IMR-90 (cell line): ENCODE measurements around the gene ENDOV. TPM values are rescaled to one million over a fixed set of nuclear protein-coding genes. Genes with fewer than 3 reads are reported as not detected.
A peak's percentile ranks its signal among the peaks of the same experiment; 100 is the strongest.

ENCODE experiments used
- ATAC-seq: fragments of 200-7000 bp; cut with Tn5 transposase; 2 replicates; pipeline ENCODE4 v1.9.1; 2020; ENCODE audit warnings: low read depth, mild to moderate bottlenecking, moderate library complexity
- BruUV-seq: library from RNA; stranded (reverse); fragments of 400-500 nt; replicated peaks from 2 replicates; lab custom pipeline; 2021; lab: Mats Ljungman, UMichigan
- CTCF ChIA-PET: fragments of 300-600 bp; formaldehyde crosslinking; extraction: SDS; loops from one replicate; lab custom pipeline; 2021; ENCODE audit warnings: antibody characterized with exemption; lab: Yijun Ruan, JAX
- POLR2A ChIA-PET: fragments of 300-600 bp; sonication (Branson Sonifier 250); formaldehyde crosslinking; loops from one replicate; lab custom pipeline; 2022; ENCODE audit warnings: antibody characterized with exemption; ENCODE audit not compliant: unreplicated experiment; lab: Charles Lee
- DNase-seq: peaks from one replicate; pipeline ENCODE4 v3.0.0; 2013
- H2AFZ ChIP-seq: replicated peaks from 2 replicates; pipeline ENCODE3; 2013; ENCODE audit warnings: low read length, mild to moderate bottlenecking; ENCODE audit not compliant: poor library complexity
- H2AK5ac ChIP-seq: 2 replicates; pipeline ENCODE4 v1.6.1; 2013; ENCODE audit warnings: low read depth, low read length, inconsistent platforms
- H2AK9ac ChIP-seq: replicated peaks from 2 replicates; pipeline ENCODE3; 2013; ENCODE audit warnings: mild to moderate bottlenecking, low read depth, low read length, moderate library complexity; ENCODE audit not compliant: poor library complexity
- H2BK120ac ChIP-seq: 2 replicates; pipeline ENCODE4 v1.6.1; 2013; ENCODE audit warnings: low read depth, low read length, inconsistent platforms
- H2BK15ac ChIP-seq: 3 replicates; pipeline ENCODE4 v1.6.1; 2013; ENCODE audit warnings: low read depth, low read length, inconsistent platforms
- H2BK20ac ChIP-seq: 2 replicates; pipeline ENCODE4 v1.6.1; 2013; ENCODE audit warnings: low read depth, mild to moderate bottlenecking, inconsistent platforms, low read length, moderate library complexity
- H2BK5ac ChIP-seq: 2 replicates; pipeline ENCODE4 v1.6.1; 2013; ENCODE audit warnings: mild to moderate bottlenecking, low read depth, low read length, inconsistent platforms; ENCODE audit not compliant: poor library complexity, severe bottlenecking
- H3K14ac ChIP-seq: replicated peaks from 2 replicates; pipeline ENCODE4 v1.6.1; 2013; ENCODE audit warnings: low read depth, low read length, inconsistent platforms
- H3K18ac ChIP-seq: 2 replicates; pipeline ENCODE4 v1.6.1; 2013; ENCODE audit warnings: low read depth, low read length, control low read depth
- H3K23ac ChIP-seq: 2 replicates; pipeline ENCODE4 v1.6.1; 2013; ENCODE audit warnings: low read depth, low read length, inconsistent platforms
- H3K27ac ChIP-seq: 2 replicates; pipeline ENCODE4 v1.5.1; 2013; ENCODE audit warnings: mild to moderate bottlenecking, control low read depth, low read length; ENCODE audit not compliant: insufficient read depth
- H3K27me3 ChIP-seq: 2 replicates; pipeline ENCODE4 v1.6.1; 2013; ENCODE audit warnings: low read length; ENCODE audit not compliant: control insufficient read depth, insufficient read depth
- H3K36me3 ChIP-seq: 2 replicates; pipeline ENCODE4 v1.6.1; 2013; ENCODE audit warnings: low read length, mixed read lengths; ENCODE audit not compliant: control insufficient read depth, insufficient read depth
- H3K4ac ChIP-seq: 2 replicates; pipeline ENCODE4 v1.6.1; 2013; ENCODE audit warnings: low read depth, low read length, inconsistent platforms
- H3K4me1 ChIP-seq: 2 replicates; pipeline ENCODE4 v1.6.1; 2013; ENCODE audit warnings: low read length, mixed read lengths; ENCODE audit not compliant: control insufficient read depth, insufficient read depth
- H3K4me2 ChIP-seq: 2 replicates; pipeline ENCODE4 v1.6.1; 2013; ENCODE audit warnings: low read depth, mild to moderate bottlenecking, control low read depth, low read length, moderate library complexity
- H3K4me3 ChIP-seq: 2 replicates; pipeline ENCODE4 v1.5.1; 2013; ENCODE audit warnings: low read depth, mild to moderate bottlenecking, control low read depth, low read length, moderate library complexity; ENCODE audit not compliant: insufficient read depth
- H3K56ac ChIP-seq: 2 replicates; pipeline ENCODE4 v1.6.1; 2013; ENCODE audit warnings: low read length, inconsistent platforms; ENCODE audit not compliant: insufficient read depth; ENCODE audit errors: extremely low read depth
- H3K79me1 ChIP-seq, 2 experiments: 2 replicates each; pipeline ENCODE4 v1.6.1; 2013; ENCODE audit warnings: low read length in 2 of 2, inconsistent platforms in 1 of 2, low read depth in 1 of 2
- H3K9ac ChIP-seq: 2 replicates; pipeline ENCODE4 v1.6.1; 2013; ENCODE audit warnings: low read depth, low read length, control low read depth
- H3K9me1 ChIP-seq: 2 replicates; pipeline ENCODE4 v1.6.1; 2013; ENCODE audit warnings: low read length, inconsistent platforms; ENCODE audit not compliant: insufficient read depth
- H3K9me3 ChIP-seq: 2 replicates; pipeline ENCODE4 v1.6.1; 2013; ENCODE audit warnings: low read length; ENCODE audit not compliant: control insufficient read depth, insufficient read depth
- H4K20me1 ChIP-seq: 2 replicates; pipeline ENCODE4 v1.6.1; 2013; ENCODE audit warnings: low read length, inconsistent platforms; ENCODE audit not compliant: insufficient read depth
- H4K5ac ChIP-seq: 2 replicates; pipeline ENCODE4 v1.6.1; 2013; ENCODE audit warnings: mild to moderate bottlenecking, low read depth, low read length, control low read depth
- H4K8ac ChIP-seq, 2 experiments: 2 replicates each; pipeline ENCODE4 v1.6.1; 2013; ENCODE audit warnings: low read depth in 2 of 2, low read length in 2 of 2, control low read depth in 1 of 2, inconsistent platforms in 1 of 2
- H4K91ac ChIP-seq: 2 replicates; pipeline ENCODE4 v1.6.1; 2013; ENCODE audit warnings: low read depth, low read length, inconsistent platforms; ENCODE audit not compliant: insufficient read depth
- BHLHE40 ChIP-seq: fragments of 150-350 bp; IDR thresholded peaks from 2 replicates; pipeline ENCODE4 v1.6.1; 2016; ENCODE audit warnings: mild to moderate bottlenecking, low read depth, low read length
- CEBPB ChIP-seq: IDR thresholded peaks from 2 replicates; pipeline ENCODE4 v1.6.1; 2012; ENCODE audit warnings: low read depth, low read length, improper control_type of control experiment
- CHD1 ChIP-seq: IDR thresholded peaks from 2 replicates; pipeline ENCODE4 v1.6.1; 2012; ENCODE audit warnings: low read depth, low read length, improper control_type of control experiment
- FOS ChIP-seq: fragments of 150-350 bp; IDR thresholded peaks from 2 replicates; pipeline ENCODE4 v1.6.1; 2016; ENCODE audit warnings: low read depth, low read length
- MAFK ChIP-seq: IDR thresholded peaks from 2 replicates; pipeline ENCODE4 v1.6.1; 2012; ENCODE audit warnings: low read depth, low read length, improper control_type of control experiment
- MAZ ChIP-seq: IDR thresholded peaks from 2 replicates; pipeline ENCODE4 v1.6.1; 2012; ENCODE audit warnings: low read depth, mild to moderate bottlenecking, low read length, improper control_type of control experiment, moderate library complexity, borderline replicate concordance
- MXI1 ChIP-seq: IDR thresholded peaks from 2 replicates; pipeline ENCODE4 v1.6.1; 2012; ENCODE audit warnings: low read depth, mild to moderate bottlenecking, low read length, moderate library complexity, borderline replicate concordance
- NFE2L2 ChIP-seq: fragments of 150-350 bp; IDR thresholded peaks from 2 replicates; pipeline ENCODE4 v1.6.1; 2016; ENCODE audit warnings: low read depth, mild to moderate bottlenecking, low read length
- RFX5 ChIP-seq: IDR thresholded peaks from 2 replicates; pipeline ENCODE4 v1.8.0; 2012; ENCODE audit warnings: low read depth, mild to moderate bottlenecking, low read length, moderate library complexity
- SMC3 ChIP-seq: fragments of 150-350 bp; IDR thresholded peaks from 2 replicates; pipeline ENCODE4 v1.6.1; 2016; ENCODE audit warnings: low read depth, mild to moderate bottlenecking, antibody characterized with exemption, low read length, moderate library complexity
- WGBS, 2 experiments: methylation state at CpG; one replicate each; pipeline versions ENCODE4 v1.1.5 to v1.1.7; 2013; ENCODE audit warnings: missing lambda C conversion rate in 2 of 2; ENCODE audit not compliant: insufficient read length in 1 of 2; ENCODE audit errors: extremely low coverage in 2 of 2; 5-methylcytosine and 5-hydroxymethylcytosine counted together
- dilution Hi-C: fragments of 300-500 bp; cut with HindIII; formaldehyde crosslinking; loops from one replicate; pipeline ENCODE4 v1.14.3; 2018; ENCODE audit warnings: low sequenced_read_pairs; ENCODE audit not compliant: unreplicated experiment
- in situ Hi-C: fragments of 300-500 bp; cut with MboI; formaldehyde crosslinking; loops from 3 replicates; pipeline ENCODE4 v1.14.3; 2019; ENCODE audit warnings: low sequenced_read_pairs, inconsistent platforms, mixed read lengths
- intact Hi-C: fragments of 100-400 bp; cut with micrococcal nuclease; formaldehyde crosslinking; loops from 2 replicates; pipeline ENCODE4 v1.10.0; 2022
- polyA plus RNA-seq, 3 experiments: library from polyadenylated mRNA; depleted of rRNA; stranded (reverse); fragments of >200 nt; gene quantifications; 2 replicates each; pipeline ENCODE4 v1.2.3, GENCODE V29; 2012; ENCODE audit warnings: low replicate concordance in 1 of 3
- total RNA-seq: library from RNA; depleted of rRNA; stranded (reverse); fragments of >200 nt; gene quantifications from 2 replicates; pipeline ENCODE4 v1.2.3, GENCODE V29; 2012
- TF ChIP-seq, protein P1 (sequence below): fragments of 150-350 bp; IDR thresholded peaks from 2 replicates; pipeline ENCODE4 v1.6.1; 2016; ENCODE audit warnings: low read depth, mild to moderate bottlenecking, low read length, moderate library complexity, borderline replicate concordance
- TF ChIP-seq, protein P2 (sequence below): fragments of 150-350 bp; IDR thresholded peaks from 2 replicates; pipeline ENCODE4 v1.6.1; 2017; ENCODE audit warnings: mild to moderate bottlenecking, antibody characterized with exemption, low read length, low read depth

Gene ENDOV
- total and polyA plus RNA-seq, 2 of the 4 experiments (the other 2 are of a cell fraction): 15.1 to 30.3 TPM

DNA sequence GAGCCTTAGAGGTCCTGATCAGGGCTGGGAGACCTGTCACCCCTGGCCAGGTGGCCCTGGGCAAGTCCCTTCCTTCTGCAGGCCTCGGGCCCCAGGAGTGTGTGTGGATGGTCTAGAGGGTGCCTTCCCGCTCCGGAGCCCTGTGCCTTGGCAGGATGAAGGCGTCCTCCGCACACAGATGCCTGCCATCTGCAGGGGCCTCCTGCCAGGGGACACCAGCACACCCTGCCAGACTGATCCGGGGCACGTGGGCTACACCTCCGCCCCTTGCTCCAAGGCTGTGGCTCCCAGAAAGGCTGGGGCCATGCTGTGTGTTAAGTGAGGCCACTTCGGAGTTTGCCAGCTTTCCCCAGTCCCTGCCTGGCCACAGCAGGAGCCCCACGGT, 30.8 kb downstream of the ENDOV start:
- ChIA-PET POLR2A (no interaction called here), CTCF (no interaction called here)
- Histone ChIP-seq H2AK9ac (peak overlapping the region; percentile 55), H4K91ac (no peak overlapping the region), H3K79me1 (0 out of 4 replicates have a peak, but pooled peaks cover 0 to 3% of the 10 kb centered on the region in 2 experiments), H3K23ac (no peak overlapping the region), H2BK120ac (no peak overlapping the region), H3K27ac (no peak overlapping the region), H2AFZ (no peak overlapping the region), H3K4me2 (no peak overlapping the region), H4K5ac (no peak overlapping the region), H3K4me1 (peaks cover 17% of the 10 kb centered on the region), H2BK5ac (no peak overlapping the region), H3K56ac (no peak overlapping the region), H3K4me3 (no peak overlapping the region), H3K27me3 (peaks cover 11% of the 10 kb centered on the region; the same call in 1 of the 2 replicates), H4K8ac (no peak overlapping the region), H3K36me3 (no peaks in the 10 kb centered on the region), H3K4ac (no peak overlapping the region), H4K20me1 (no peaks in the 10 kb centered on the region; the same call in none of the 2 replicates), H3K18ac (no peak overlapping the region), H2BK15ac (no peak overlapping the region), H3K9ac (no peak overlapping the region), H2BK20ac (no peak overlapping the region), H3K9me3 (no peaks in the 10 kb centered on the region), H3K14ac (no peak overlapping the region), H3K9me1 (peaks cover 3% of the 10 kb centered on the region; the same call in 1 of the 2 replicates), H2AK5ac (no peak overlapping the region)
- dilution Hi-C loops: no loop called here
- in situ Hi-C loops: no loop called here
- BruUV-seq: no TSS peak
- no peak for ATAC-seq
- TF ChIP-seq FOS (no peak), MXI1 (no peak), MAZ (no peak), BHLHE40 (no peak), MAFK (no peak), NFE2L2 (no peak), CEBPB (no peak), RFX5 (no peak), CHD1 (no peak), SMC3 (no peak)
- TF ChIP-seq, protein P1, sequence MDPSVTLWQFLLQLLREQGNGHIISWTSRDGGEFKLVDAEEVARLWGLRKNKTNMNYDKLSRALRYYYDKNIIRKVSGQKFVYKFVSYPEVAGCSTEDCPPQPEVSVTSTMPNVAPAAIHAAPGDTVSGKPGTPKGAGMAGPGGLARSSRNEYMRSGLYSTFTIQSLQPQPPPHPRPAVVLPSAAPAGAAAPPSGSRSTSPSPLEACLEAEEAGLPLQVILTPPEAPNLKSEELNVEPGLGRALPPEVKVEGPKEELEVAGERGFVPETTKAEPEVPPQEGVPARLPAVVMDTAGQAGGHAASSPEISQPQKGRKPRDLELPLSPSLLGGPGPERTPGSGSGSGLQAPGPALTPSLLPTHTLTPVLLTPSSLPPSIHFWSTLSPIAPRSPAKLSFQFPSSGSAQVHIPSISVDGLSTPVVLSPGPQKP: no peak
- TF ChIP-seq, protein P2, sequence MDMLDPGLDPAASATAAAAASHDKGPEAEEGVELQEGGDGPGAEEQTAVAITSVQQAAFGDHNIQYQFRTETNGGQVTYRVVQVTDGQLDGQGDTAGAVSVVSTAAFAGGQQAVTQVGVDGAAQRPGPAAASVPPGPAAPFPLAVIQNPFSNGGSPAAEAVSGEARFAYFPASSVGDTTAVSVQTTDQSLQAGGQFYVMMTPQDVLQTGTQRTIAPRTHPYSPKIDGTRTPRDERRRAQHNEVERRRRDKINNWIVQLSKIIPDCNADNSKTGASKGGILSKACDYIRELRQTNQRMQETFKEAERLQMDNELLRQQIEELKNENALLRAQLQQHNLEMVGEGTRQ: no peak
- intact Hi-C loops: no loop called here
- WGBS, 2 experiments: no CpG with 5 or more reads among the region's 10 CpGs
- no peak for DNase-seq
